Measurements from ENCODE around the gene FBXL7.
A peak's percentile ranks its signal among the peaks of the same experiment; 100 is the strongest.

FBXL7 gene

DNA sequence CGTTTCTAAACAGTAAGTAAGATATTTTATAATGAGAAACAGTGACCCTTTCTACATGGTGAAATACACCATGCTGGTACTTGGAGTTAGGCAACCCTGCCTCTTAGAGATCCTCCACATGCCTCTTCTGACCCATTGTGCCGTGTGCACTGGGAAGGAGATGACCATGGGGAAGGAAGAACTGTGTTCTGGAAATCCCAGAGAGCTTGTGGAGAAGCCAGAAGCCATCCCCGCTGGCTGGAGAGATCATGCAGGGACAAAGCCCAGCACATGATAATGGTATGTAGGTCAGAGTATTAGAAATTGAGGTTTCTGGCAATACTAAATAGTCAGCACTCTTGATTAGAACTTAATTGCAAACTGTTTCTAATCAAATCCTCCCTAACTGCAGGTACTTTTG is 307.3 kb downstream of the FBXL7 start:
- Histone ChIP-seq H3K27me3 (ENCODE audit: insufficient read depth, low read depth, severe bottlenecking) (no peaks in the 10 kb centered on the region), H3K36me3 (no peaks in the 10 kb centered on the region), H3K27ac (no peak overlapping the region), H3K9me3 (ENCODE audit: severe bottlenecking) (peaks cover 9% of the 10 kb centered on the region), H3K4me3 (ENCODE audit: low read depth, low read length) (no peak overlapping the region)
- TF ChIP-seq, protein P1, sequence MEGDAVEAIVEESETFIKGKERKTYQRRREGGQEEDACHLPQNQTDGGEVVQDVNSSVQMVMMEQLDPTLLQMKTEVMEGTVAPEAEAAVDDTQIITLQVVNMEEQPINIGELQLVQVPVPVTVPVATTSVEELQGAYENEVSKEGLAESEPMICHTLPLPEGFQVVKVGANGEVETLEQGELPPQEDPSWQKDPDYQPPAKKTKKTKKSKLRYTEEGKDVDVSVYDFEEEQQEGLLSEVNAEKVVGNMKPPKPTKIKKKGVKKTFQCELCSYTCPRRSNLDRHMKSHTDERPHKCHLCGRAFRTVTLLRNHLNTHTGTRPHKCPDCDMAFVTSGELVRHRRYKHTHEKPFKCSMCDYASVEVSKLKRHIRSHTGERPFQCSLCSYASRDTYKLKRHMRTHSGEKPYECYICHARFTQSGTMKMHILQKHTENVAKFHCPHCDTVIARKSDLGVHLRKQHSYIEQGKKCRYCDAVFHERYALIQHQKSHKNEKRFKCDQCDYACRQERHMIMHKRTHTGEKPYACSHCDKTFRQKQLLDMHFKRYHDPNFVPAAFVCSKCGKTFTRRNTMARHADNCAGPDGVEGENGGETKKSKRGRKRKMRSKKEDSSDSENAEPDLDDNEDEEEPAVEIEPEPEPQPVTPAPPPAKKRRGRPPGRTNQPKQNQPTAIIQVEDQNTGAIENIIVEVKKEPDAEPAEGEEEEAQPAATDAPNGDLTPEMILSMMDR (IDR thresholded peaks at IDR 0.05; ENCODE audit: low read depth, low read length) = no peak
- no peak for DNase-seq

- H3K27ac ChIP-seq = no peak overlapping the region
- TF ChIP-seq, protein P1 (IDR thresholded peaks at IDR 0.05; ENCODE audit: low read depth, low read length) = peak; percentile 41; the same call in 1 of the 2 replicates
- H3K27me3 ChIP-seq (ENCODE audit: insufficient read depth, low read depth, severe bottlenecking) = no peaks in the 10 kb centered on the region
- H3K4me3 ChIP-seq (ENCODE audit: low read depth, low read length) = no peak overlapping the region
- H3K9me3 ChIP-seq (ENCODE audit: severe bottlenecking) = peaks cover 9% of the 10 kb centered on the region
- peak; percentile 61 for DNase-seq
- no peaks in the 10 kb centered on the region for H3K36me3 ChIP-seq
Observed at GRCh38 chr5:15807871-15808270, 307.9 kb downstream of the FBXL7 start.

- Histone ChIP-seq H3K27me3 (ENCODE audit: insufficient read depth, low read depth, severe bottlenecking) (no peaks in the 10 kb centered on the region), H3K4me3 (ENCODE audit: low read depth, low read length) (no peak overlapping the region), H3K27ac (no peak overlapping the region), H3K9me3 (ENCODE audit: severe bottlenecking) (peaks cover 9% of the 10 kb centered on the region), H3K36me3 (no peaks in the 10 kb centered on the region)
- TF ChIP-seq, protein P1 (IDR thresholded peaks at IDR 0.05; ENCODE audit: low read depth, low read length) = no peak
- no peak for DNase-seq
Observed at GRCh38 chr5:15808577-15808976, 308.6 kb downstream of the FBXL7 start.

- H3K27ac ChIP-seq = no peak overlapping the region
- no peaks in the 10 kb centered on the region for H3K27me3 ChIP-seq (ENCODE audit: insufficient read depth, low read depth, severe bottlenecking)
- H3K4me3 ChIP-seq (ENCODE audit: low read depth, low read length) = no peak overlapping the region
- DNase-seq = no peak
- H3K9me3 ChIP-seq (ENCODE audit: severe bottlenecking) = no peaks in the 10 kb centered on the region
- TF ChIP-seq, protein P1 (IDR thresholded peaks at IDR 0.05; ENCODE audit: low read depth, low read length) = no peak
- H3K36me3 ChIP-seq = no peaks in the 10 kb centered on the region
Observed at GRCh38 chr5:15819617-15820016, 319.6 kb downstream of the FBXL7 start.

DNA sequence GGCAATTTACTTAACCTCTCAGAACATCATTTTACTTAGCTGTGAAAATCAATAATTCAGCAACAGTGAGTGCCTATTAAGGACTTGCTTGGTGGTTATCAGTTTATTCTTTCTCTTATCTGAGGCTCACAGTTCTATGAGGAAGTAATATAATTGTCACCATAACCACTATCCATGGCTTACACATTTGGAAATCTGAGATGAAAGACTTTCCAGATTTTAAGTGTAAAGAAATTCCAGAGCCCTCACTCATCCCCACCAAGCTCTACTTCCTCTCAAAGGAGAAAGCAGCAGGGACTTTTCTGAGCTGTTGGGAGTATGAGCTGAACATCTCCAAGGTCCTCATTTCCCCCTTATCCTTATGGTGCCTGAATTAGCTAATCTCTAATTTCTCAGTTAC is 321.5 kb downstream of the FBXL7 start:
- H3K9me3 ChIP-seq (ENCODE audit: severe bottlenecking) = no peaks in the 10 kb centered on the region
- H3K36me3 ChIP-seq = no peaks in the 10 kb centered on the region
- no peak for DNase-seq
- H3K27ac ChIP-seq = no peak overlapping the region
- no peak overlapping the region for H3K4me3 ChIP-seq (ENCODE audit: low read depth, low read length)
- TF ChIP-seq, protein P1 (IDR thresholded peaks at IDR 0.05; ENCODE audit: low read depth, low read length) = no peak
- no peaks in the 10 kb centered on the region for H3K27me3 ChIP-seq (ENCODE audit: insufficient read depth, low read depth, severe bottlenecking)

GRCh38 chr5:15823398-15823797 is 323.4 kb downstream of the FBXL7 start:
- no peaks in the 10 kb centered on the region for H3K9me3 ChIP-seq (ENCODE audit: severe bottlenecking)
- TF ChIP-seq, protein P1 (IDR thresholded peaks at IDR 0.05; ENCODE audit: low read depth, low read length) = no peak
- H3K36me3 ChIP-seq = no peaks in the 10 kb centered on the region
- no peaks in the 10 kb centered on the region for H3K27me3 ChIP-seq (ENCODE audit: insufficient read depth, low read depth, severe bottlenecking)
- no peak overlapping the region for H3K4me3 ChIP-seq (ENCODE audit: low read depth, low read length)
- no peak overlapping the region for H3K27ac ChIP-seq
- DNase-seq = no peak

All from WERI-Rb-1 (cell line).